Astrocyte of the cerebellum (primary cell): ENCODE data around the gene ITGB2.
"Not testable (repeated sequence)": the region's sequence is repeated elsewhere in the genome, so short reads cannot be mapped to it uniquely, and the experiment has no call there.

Experiments
- DNase-seq: peaks from one replicate; pipeline ENCODE4 v3.0.0-alpha.2; 2011; ENCODE audit warnings: low read depth
- H3K4me3 ChIP-seq: 2 replicates; pipeline ENCODE4 v1.5.1; 2011; ENCODE audit warnings: mild to moderate bottlenecking, low read depth, low read length, moderate library complexity
- CTCF ChIP-seq: IDR thresholded peaks from 2 replicates; pipeline ENCODE4 v1.5.1; 2012; ENCODE audit warnings: low read length, low read depth, moderate library complexity, mild to moderate bottlenecking; ENCODE audit errors: missing control alignments
- in situ Hi-C: cut with HindIII; loops from 2 replicates; pipeline ENCODE4 v1.10.0; 2017; ENCODE audit warnings: low sequenced_read_pairs

ITGB2 gene

GRCh38 chr21:44918107-44918470 lies 2.6 kb downstream of the ITGB2 start:
- H3K4me3 ChIP-seq, result no peak overlapping the region
- TF ChIP-seq CTCF, result no peak

GRCh38 chr21:44917446-44918106 lies 3.1 kb downstream of the ITGB2 start:
- H3K4me3 ChIP-seq, result no peak overlapping the region
- in situ Hi-C loops, result no loop called here
- DNase-seq, result no peak
- TF ChIP-seq CTCF, result no peak

More at GRCh38 chr21:44918107-44918470, 2.6 kb downstream of the ITGB2 start:
- in situ Hi-C loops, result no loop called here
- no peak for DNase-seq

- DNase-seq, result peak; percentile 66
- H3K4me3 ChIP-seq, result no peak overlapping the region
- no peak for TF ChIP-seq CTCF
- in situ Hi-C loops, result no loop called here
Measured at GRCh38 chr21:44916965-44917364, 3.7 kb downstream of the ITGB2 start.

GRCh38 chr21:44914176-44914874 lies 6.4 kb downstream of the ITGB2 start:
- H3K4me3 ChIP-seq, result no peak overlapping the region
- in situ Hi-C loops, result no loop called here
- DNase-seq, result no peak
- TF ChIP-seq CTCF, result no peak

- H3K4me3 ChIP-seq, result no peak overlapping the region
- DNase-seq, result no peak
- in situ Hi-C loops, result no loop called here
- no peak for TF ChIP-seq CTCF
Measured at GRCh38 chr21:44913425-44914175, 7.1 kb downstream of the ITGB2 start.

- H3K4me3 ChIP-seq, in situ Hi-C loops, DNase-seq: not testable (repeated sequence)
Measured at GRCh38 chr21:44912506-44913412, 7.9 kb downstream of the ITGB2 start.
